Stromal cell of bone marrow (primary cell): ENCODE results near the gene MED4.

Source experiments
- DNase-seq: peaks from one replicate; pipeline ENCODE4 v3.0.0-alpha.2; 2012; ENCODE audit warnings: low read depth

The MED4 gene

GRCh38 chr13:48037346-48038173 is 57.3 kb downstream of the MED4 start, which contains the start of gene NUDT15:
TSS of gene NUDT15 (plus strand) at chr13:48037726. CDS start at chr13:48037747, 21 bp downstream.
- peak; percentile 91 for DNase-seq

GRCh38 chr13:48029859-48030258 is 65.0 kb downstream of the MED4 start:
- DNase-seq, result no peak

- no peak for DNase-seq
Observed at GRCh38 chr13:48028066-48028465, 66.8 kb downstream of the MED4 start.
